ENCODE data around the gene DLEC1.

DNA sequence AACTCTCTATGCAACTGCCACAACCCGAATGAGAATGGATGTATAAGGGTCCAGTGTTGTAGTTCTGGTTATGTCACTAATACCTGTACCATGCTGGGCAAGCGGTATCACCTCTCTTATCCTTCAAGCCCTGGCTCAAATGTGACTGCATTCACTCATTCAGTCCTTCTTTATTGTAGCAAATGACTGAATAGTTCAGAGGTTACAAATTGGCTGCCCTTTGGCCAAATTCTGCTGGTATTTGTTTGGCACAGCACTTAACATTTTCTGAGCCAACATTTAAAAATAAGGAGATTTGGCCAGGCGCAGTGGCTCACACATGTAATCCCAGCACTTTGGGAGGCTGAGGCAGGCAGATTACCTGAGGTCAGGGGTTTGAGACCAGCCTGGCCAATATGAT is 47.5 kb downstream of the DLEC1 start:
- TF ChIP-seq CTCF (conservative IDR thresholded peaks at IDR 0.05 in 1 of 2, IDR thresholded peaks at IDR 0.05 in 1 of 2; ENCODE audit: low read depth in 1 of 2, low read length in 2 of 2) (no peak), EZH2 (IDR thresholded peaks at IDR 0.05; ENCODE audit: low read length, missing control alignments) (no peak)
